HepG2 (cell line): ENCODE results near the gene NDUFS6. TPM values are rescaled to one million over a fixed set of nuclear protein-coding genes. Genes with fewer than 3 reads are reported as not detected.

Experiments used
- ATAD3A ChIP-seq: sonication (generic); formaldehyde crosslinking; IDR thresholded peaks from 2 replicates; pipeline ENCODE4 v1.4.0; 2020; ENCODE audit warnings: missing genetic modification reagents
- HOXD1 ChIP-seq: sonication (generic); formaldehyde crosslinking; IDR thresholded peaks from 2 replicates; pipeline ENCODE4 v1.5.0; 2020; ENCODE audit warnings: missing genetic modification reagents
- TBX3 ChIP-seq: fragments of 450-650 bp; IDR thresholded peaks from 2 replicates; pipeline ENCODE4 v1.6.1; 2017; ENCODE audit warnings: antibody characterized with exemption, mild to moderate bottlenecking, inconsistent platforms, borderline replicate concordance
- TOPORS ChIP-seq: sonication (generic); formaldehyde crosslinking; IDR thresholded peaks from 2 replicates; pipeline ENCODE4 v1.8.0; 2023; ENCODE audit warnings: mild to moderate bottlenecking, missing genetic modification reagents
- YEATS2 ChIP-seq: sonication (generic); formaldehyde crosslinking; IDR thresholded peaks from 2 replicates; pipeline ENCODE4 v1.4.0; 2020; ENCODE audit warnings: missing genetic modification reagents, borderline replicate concordance
- ZBTB8A ChIP-seq: sonication (generic); formaldehyde crosslinking; IDR thresholded peaks from 2 replicates; pipeline ENCODE4 v1.4.0; 2020; ENCODE audit warnings: mild to moderate bottlenecking, low read depth, missing genetic modification reagents, borderline replicate concordance
- ZNF431 ChIP-seq: sonication (generic); formaldehyde crosslinking; IDR thresholded peaks from 2 replicates; pipeline ENCODE4 v1.9.0; 2022; ENCODE audit warnings: missing genetic modification reagents, low read depth, mild to moderate bottlenecking, borderline replicate concordance
- ZNF552 ChIP-seq: sonication (generic); formaldehyde crosslinking; IDR thresholded peaks from 2 replicates; pipeline ENCODE4 v1.9.0; 2022; ENCODE audit warnings: missing genetic modification reagents, mild to moderate bottlenecking, borderline replicate concordance
- ZNF564 ChIP-seq: sonication (generic); formaldehyde crosslinking; IDR thresholded peaks from 2 replicates; pipeline ENCODE4 v1.8.1; 2023; ENCODE audit warnings: mild to moderate bottlenecking, missing genetic modification reagents
- ZNF766 ChIP-seq: sonication (generic); formaldehyde crosslinking; IDR thresholded peaks from 2 replicates; pipeline ENCODE4 v1.5.0; 2020; ENCODE audit warnings: missing genetic modification reagents, borderline replicate concordance
- polyA plus RNA-seq, 8 experiments: library from polyadenylated mRNA; depleted of rRNA in 3 of 8; stranded (reverse) in 7 of 8; unstranded in 1 of 8; fragments of >200 nt; fragmentation: Illumina TruSeq in 4 of 8; extraction: Trizol in 4 of 8; gene quantifications; 2 replicates each; pipeline versions ENCODE4 v1.2.1 to v1.2.3, GENCODE V29; 2011 to 2016; ENCODE audit warnings: low read depth in 4 of 8, missing spikeins in 1 of 8, mixed read lengths in 1 of 8; ENCODE audit not compliant: insufficient read depth in 1 of 8
- total RNA-seq, 5 experiments: library from RNA; depleted of rRNA; stranded (reverse); fragments of >200 nt; fragmentation: Illumina TruSeq; extraction: Trizol; gene quantifications; 2 replicates each; pipeline ENCODE4 v1.2.3, GENCODE V29; 2016; ENCODE audit warnings: low read depth in 1 of 5
- TF ChIP-seq, protein P1 (sequence below): sonication (generic); formaldehyde crosslinking; IDR thresholded peaks from 2 replicates; pipeline ENCODE4 v1.4.0; 2020; ENCODE audit warnings: missing genetic modification reagents
- TF ChIP-seq, protein P2 (sequence below): sonication (generic); formaldehyde crosslinking; IDR thresholded peaks from 2 replicates; pipeline ENCODE4 v1.9.0; 2021; ENCODE audit warnings: missing genetic modification reagents, borderline replicate concordance
- TF ChIP-seq, protein P3 (sequence below): sonication (generic); formaldehyde crosslinking; IDR thresholded peaks from 2 replicates; pipeline ENCODE4 v1.4.0; 2020; ENCODE audit warnings: low read depth, missing genetic modification reagents
- TF ChIP-seq, protein P4 (sequence below): sonication (generic); formaldehyde crosslinking; IDR thresholded peaks from 2 replicates; pipeline ENCODE4 v1.8.0; 2022; ENCODE audit warnings: missing genetic modification reagents, mild to moderate bottlenecking, moderate library complexity, borderline replicate concordance
- TF ChIP-seq, protein P5 (sequence below): IDR thresholded peaks from 2 replicates; pipeline ENCODE4 v1.4.0; 2020; ENCODE audit warnings: mild to moderate bottlenecking, missing genetic modification reagents

NDUFS6 gene
- total and polyA plus RNA-seq, 2 of the 13 experiments (the other 11 are each of a cell fraction or from before 2014, with no cell fraction given) = 23.7 to 50.4 TPM

DNA sequence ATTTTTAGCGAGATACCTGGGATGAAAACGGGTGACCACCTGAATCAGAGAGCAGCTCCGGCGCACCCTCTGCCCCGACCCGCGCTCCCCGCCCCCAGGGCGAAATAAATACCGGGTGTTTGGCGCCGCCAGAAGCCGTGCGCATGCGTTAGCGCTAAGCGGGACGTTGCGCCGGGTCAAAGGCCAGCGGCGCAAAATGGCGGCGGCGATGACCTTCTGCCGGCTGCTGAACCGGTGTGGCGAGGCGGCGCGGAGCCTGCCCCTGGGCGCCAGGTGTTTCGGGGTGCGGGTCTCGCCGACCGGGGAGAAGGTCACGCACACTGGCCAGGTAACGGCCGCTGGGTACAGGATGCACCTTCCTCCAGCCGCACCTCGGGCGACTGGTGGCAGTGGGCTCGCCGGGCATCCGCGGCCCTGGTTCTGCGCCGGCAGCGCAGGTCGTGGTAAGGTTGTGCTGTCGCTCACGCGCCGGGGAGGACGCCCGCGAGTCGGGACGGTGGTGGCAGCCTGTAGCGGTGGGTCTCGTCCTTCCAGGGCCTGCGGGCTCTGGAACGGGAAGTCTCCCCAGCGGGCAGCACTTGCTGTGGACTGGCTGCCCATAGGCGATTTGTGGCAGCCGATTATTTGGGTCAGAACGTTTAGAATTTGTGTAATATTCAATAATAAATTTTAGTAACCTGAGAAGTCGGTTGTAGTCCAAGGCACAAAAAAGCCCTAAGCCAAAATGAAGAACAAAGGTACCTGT lies at the start of gene NDUFS6 (continued):
- peak; percentile 32; the same call in 1 of the 2 replicates for TF ChIP-seq ZNF766 (CRISPR knock-in tag)
- TF ChIP-seq YEATS2 (CRISPR knock-in tag) = peak; percentile 71; the same call in 1 of the 2 replicates
- TF ChIP-seq ZNF564 (CRISPR knock-in tag) = no peak; the same call in 1 of the 2 replicates
- TF ChIP-seq, protein P1, sequence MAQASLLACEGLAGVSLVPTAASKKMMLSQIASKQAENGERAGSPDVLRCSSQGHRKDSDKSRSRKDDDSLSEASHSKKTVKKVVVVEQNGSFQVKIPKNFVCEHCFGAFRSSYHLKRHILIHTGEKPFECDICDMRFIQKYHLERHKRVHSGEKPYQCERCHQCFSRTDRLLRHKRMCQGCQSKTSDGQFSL (CRISPR knock-in tag) = no peak
- TF ChIP-seq, protein P2, sequence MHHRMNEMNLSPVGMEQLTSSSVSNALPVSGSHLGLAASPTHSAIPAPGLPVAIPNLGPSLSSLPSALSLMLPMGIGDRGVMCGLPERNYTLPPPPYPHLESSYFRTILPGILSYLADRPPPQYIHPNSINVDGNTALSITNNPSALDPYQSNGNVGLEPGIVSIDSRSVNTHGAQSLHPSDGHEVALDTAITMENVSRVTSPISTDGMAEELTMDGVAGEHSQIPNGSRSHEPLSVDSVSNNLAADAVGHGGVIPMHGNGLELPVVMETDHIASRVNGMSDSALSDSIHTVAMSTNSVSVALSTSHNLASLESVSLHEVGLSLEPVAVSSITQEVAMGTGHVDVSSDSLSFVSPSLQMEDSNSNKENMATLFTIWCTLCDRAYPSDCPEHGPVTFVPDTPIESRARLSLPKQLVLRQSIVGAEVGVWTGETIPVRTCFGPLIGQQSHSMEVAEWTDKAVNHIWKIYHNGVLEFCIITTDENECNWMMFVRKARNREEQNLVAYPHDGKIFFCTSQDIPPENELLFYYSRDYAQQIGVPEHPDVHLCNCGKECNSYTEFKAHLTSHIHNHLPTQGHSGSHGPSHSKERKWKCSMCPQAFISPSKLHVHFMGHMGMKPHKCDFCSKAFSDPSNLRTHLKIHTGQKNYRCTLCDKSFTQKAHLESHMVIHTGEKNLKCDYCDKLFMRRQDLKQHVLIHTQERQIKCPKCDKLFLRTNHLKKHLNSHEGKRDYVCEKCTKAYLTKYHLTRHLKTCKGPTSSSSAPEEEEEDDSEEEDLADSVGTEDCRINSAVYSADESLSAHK (CRISPR knock-in tag) = no peak
- no peak for TF ChIP-seq TOPORS (CRISPR knock-in tag)
- TF ChIP-seq ZNF431 (CRISPR knock-in tag) = peak; percentile 74; the same call in 1 of the 2 replicates
- TF ChIP-seq TBX3 = no peak
- TF ChIP-seq ZNF552 (CRISPR knock-in tag) = no peak
- TF ChIP-seq, protein P3, sequence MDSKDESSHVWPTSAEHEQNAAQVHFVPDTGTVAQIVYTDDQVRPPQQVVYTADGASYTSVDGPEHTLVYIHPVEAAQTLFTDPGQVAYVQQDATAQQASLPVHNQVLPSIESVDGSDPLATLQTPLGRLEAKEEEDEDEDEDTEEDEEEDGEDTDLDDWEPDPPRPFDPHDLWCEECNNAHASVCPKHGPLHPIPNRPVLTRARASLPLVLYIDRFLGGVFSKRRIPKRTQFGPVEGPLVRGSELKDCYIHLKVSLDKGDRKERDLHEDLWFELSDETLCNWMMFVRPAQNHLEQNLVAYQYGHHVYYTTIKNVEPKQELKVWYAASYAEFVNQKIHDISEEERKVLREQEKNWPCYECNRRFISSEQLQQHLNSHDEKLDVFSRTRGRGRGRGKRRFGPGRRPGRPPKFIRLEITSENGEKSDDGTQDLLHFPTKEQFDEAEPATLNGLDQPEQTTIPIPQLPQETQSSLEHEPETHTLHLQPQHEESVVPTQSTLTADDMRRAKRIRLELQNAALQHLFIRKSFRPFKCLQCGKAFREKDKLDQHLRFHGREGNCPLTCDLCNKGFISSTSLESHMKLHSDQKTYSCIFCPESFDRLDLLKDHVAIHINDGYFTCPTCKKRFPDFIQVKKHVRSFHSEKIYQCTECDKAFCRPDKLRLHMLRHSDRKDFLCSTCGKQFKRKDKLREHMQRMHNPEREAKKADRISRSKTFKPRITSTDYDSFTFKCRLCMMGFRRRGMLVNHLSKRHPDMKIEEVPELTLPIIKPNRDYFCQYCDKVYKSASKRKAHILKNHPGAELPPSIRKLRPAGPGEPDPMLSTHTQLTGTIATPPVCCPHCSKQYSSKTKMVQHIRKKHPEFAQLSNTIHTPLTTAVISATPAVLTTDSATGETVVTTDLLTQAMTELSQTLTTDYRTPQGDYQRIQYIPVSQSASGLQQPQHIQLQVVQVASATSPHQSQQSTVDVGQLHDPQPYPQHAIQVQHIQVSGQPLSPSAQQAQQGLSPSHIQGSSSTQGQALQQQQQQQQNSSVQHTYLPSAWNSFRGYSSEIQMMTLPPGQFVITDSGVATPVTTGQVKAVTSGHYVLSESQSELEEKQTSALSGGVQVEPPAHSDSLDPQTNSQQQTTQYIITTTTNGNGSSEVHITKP (CRISPR knock-in tag) = no peak
- TF ChIP-seq HOXD1 = peak; percentile 74; the same call in 1 of the 2 replicates
- 0 out of 2 replicates have a peak, but pooled peaks have one; percentile 30 for TF ChIP-seq ZBTB8A (CRISPR knock-in tag)
- TF ChIP-seq, protein P4, sequence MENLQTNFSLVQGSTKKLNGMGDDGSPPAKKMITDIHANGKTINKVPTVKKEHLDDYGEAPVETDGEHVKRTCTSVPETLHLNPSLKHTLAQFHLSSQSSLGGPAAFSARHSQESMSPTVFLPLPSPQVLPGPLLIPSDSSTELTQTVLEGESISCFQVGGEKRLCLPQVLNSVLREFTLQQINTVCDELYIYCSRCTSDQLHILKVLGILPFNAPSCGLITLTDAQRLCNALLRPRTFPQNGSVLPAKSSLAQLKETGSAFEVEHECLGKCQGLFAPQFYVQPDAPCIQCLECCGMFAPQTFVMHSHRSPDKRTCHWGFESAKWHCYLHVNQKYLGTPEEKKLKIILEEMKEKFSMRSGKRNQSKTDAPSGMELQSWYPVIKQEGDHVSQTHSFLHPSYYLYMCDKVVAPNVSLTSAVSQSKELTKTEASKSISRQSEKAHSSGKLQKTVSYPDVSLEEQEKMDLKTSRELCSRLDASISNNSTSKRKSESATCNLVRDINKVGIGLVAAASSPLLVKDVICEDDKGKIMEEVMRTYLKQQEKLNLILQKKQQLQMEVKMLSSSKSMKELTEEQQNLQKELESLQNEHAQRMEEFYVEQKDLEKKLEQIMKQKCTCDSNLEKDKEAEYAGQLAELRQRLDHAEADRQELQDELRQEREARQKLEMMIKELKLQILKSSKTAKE (CRISPR knock-in tag) = no peak
- no peak for TF ChIP-seq ATAD3A (CRISPR knock-in tag)
- TF ChIP-seq, protein P5, sequence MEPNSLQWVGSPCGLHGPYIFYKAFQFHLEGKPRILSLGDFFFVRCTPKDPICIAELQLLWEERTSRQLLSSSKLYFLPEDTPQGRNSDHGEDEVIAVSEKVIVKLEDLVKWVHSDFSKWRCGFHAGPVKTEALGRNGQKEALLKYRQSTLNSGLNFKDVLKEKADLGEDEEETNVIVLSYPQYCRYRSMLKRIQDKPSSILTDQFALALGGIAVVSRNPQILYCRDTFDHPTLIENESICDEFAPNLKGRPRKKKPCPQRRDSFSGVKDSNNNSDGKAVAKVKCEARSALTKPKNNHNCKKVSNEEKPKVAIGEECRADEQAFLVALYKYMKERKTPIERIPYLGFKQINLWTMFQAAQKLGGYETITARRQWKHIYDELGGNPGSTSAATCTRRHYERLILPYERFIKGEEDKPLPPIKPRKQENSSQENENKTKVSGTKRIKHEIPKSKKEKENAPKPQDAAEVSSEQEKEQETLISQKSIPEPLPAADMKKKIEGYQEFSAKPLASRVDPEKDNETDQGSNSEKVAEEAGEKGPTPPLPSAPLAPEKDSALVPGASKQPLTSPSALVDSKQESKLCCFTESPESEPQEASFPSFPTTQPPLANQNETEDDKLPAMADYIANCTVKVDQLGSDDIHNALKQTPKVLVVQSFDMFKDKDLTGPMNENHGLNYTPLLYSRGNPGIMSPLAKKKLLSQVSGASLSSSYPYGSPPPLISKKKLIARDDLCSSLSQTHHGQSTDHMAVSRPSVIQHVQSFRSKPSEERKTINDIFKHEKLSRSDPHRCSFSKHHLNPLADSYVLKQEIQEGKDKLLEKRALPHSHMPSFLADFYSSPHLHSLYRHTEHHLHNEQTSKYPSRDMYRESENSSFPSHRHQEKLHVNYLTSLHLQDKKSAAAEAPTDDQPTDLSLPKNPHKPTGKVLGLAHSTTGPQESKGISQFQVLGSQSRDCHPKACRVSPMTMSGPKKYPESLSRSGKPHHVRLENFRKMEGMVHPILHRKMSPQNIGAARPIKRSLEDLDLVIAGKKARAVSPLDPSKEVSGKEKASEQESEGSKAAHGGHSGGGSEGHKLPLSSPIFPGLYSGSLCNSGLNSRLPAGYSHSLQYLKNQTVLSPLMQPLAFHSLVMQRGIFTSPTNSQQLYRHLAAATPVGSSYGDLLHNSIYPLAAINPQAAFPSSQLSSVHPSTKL (CRISPR knock-in tag) = peak; percentile 50; the same call in 1 of the 2 replicates
